Astrocyte (in vitro differentiated cells and primary cell): ENCODE measurements around the gene GLS. TPM values are rescaled to one million over a fixed set of nuclear protein-coding genes. Genes with fewer than 3 reads are reported as not detected.

Experiments used
- DNase-seq: peaks from one replicate; pipeline ENCODE4 v3.0.0-alpha.2; 2010; ENCODE audit warnings: low read depth
- FAIRE-seq: peaks from 2 replicates; lab custom pipeline; 2011; peaks lifted over from hg19 to GRCh38; lab: Jason Lieb, UNC
- H2AFZ ChIP-seq: 2 replicates; pipeline ENCODE4 v1.6.0; 2012; ENCODE audit warnings: low read depth, low read length, inconsistent platforms
- H3K27ac ChIP-seq: 2 replicates; pipeline ENCODE4 v1.5.1; 2011; ENCODE audit warnings: low read depth, low read length, inconsistent platforms
- H3K27me3 ChIP-seq: 2 replicates; pipeline ENCODE4 v1.6.0; 2011; ENCODE audit warnings: low read length, inconsistent platforms; ENCODE audit not compliant: insufficient read depth
- H3K36me3 ChIP-seq: 2 replicates; pipeline ENCODE4 v1.5.1; 2011; ENCODE audit warnings: low read length, inconsistent platforms; ENCODE audit not compliant: insufficient read depth
- H3K4me1 ChIP-seq: 2 replicates; pipeline ENCODE4 v1.5.1; 2011; ENCODE audit warnings: low read length, inconsistent platforms; ENCODE audit not compliant: insufficient read depth
- H3K4me2 ChIP-seq: 2 replicates; pipeline ENCODE4 v1.6.0; 2012; ENCODE audit warnings: low read length, inconsistent platforms
- H3K4me3 ChIP-seq: 2 replicates; pipeline ENCODE4 v1.5.1; 2011; ENCODE audit warnings: low read depth, mild to moderate bottlenecking, low read length, inconsistent platforms; ENCODE audit not compliant: insufficient read depth
- H3K79me2 ChIP-seq: 2 replicates; pipeline ENCODE4 v1.6.0; 2012; ENCODE audit warnings: mild to moderate bottlenecking, low read length, inconsistent platforms; ENCODE audit not compliant: insufficient read depth
- H3K9ac ChIP-seq: 2 replicates; pipeline ENCODE4 v1.6.0; 2012; ENCODE audit warnings: mild to moderate bottlenecking, low read length, inconsistent platforms
- H3K9me3 ChIP-seq: 2 replicates; pipeline ENCODE4 v1.5.1; 2012; ENCODE audit warnings: low read depth, mild to moderate bottlenecking, low read length, inconsistent platforms; ENCODE audit not compliant: insufficient read depth
- H4K20me1 ChIP-seq: 2 replicates; pipeline ENCODE4 v1.6.0; 2012; ENCODE audit warnings: low read length, inconsistent platforms; ENCODE audit not compliant: insufficient read depth
- H3K27ac Mint-ChIP-seq: one replicate; pipeline ENCODE4 v1.8.0; 2021; ENCODE audit warnings: mild to moderate bottlenecking, mixed read lengths; ENCODE audit not compliant: unreplicated experiment
- H3K27me3 Mint-ChIP-seq: one replicate; pipeline ENCODE4 v1.8.0; 2021; ENCODE audit warnings: low read depth, mixed read lengths; ENCODE audit not compliant: unreplicated experiment
- H3K36me3 Mint-ChIP-seq: one replicate; pipeline ENCODE4 v1.8.0; 2021; ENCODE audit warnings: low read depth, mixed read lengths; ENCODE audit not compliant: unreplicated experiment
- H3K4me1 Mint-ChIP-seq: one replicate; pipeline ENCODE4 v1.8.0; 2021; ENCODE audit warnings: low read depth, mixed read lengths; ENCODE audit not compliant: unreplicated experiment
- H3K4me3 Mint-ChIP-seq: one replicate; pipeline ENCODE4 v1.8.0; 2021; ENCODE audit warnings: mild to moderate bottlenecking, moderate library complexity, mixed read lengths; ENCODE audit not compliant: unreplicated experiment
- H3K9me3 Mint-ChIP-seq: one replicate; pipeline ENCODE4 v1.8.0; 2021; ENCODE audit warnings: mild to moderate bottlenecking, mixed read lengths; ENCODE audit not compliant: unreplicated experiment
- EZH2 ChIP-seq: IDR thresholded peaks from 2 replicates; pipeline ENCODE4 v1.6.1; 2012; ENCODE audit warnings: mild to moderate bottlenecking, low read length, inconsistent platforms; ENCODE audit not compliant: insufficient read depth
- total RNA-seq: library from RNA; stranded (reverse); gene quantifications from 2 replicates; pipeline ENCODE4 v1.2.1, GENCODE V29; 2021
- TF ChIP-seq, protein P1 (sequence below): IDR thresholded peaks from 2 replicates; pipeline ENCODE4 v1.5.1; 2011; ENCODE audit warnings: low read depth, mild to moderate bottlenecking, inconsistent platforms, low read length, moderate library complexity; ENCODE audit not compliant: insufficient read depth

Gene GLS
- total RNA-seq, 1 donor from 2014 or later: 189 TPM

DNA sequence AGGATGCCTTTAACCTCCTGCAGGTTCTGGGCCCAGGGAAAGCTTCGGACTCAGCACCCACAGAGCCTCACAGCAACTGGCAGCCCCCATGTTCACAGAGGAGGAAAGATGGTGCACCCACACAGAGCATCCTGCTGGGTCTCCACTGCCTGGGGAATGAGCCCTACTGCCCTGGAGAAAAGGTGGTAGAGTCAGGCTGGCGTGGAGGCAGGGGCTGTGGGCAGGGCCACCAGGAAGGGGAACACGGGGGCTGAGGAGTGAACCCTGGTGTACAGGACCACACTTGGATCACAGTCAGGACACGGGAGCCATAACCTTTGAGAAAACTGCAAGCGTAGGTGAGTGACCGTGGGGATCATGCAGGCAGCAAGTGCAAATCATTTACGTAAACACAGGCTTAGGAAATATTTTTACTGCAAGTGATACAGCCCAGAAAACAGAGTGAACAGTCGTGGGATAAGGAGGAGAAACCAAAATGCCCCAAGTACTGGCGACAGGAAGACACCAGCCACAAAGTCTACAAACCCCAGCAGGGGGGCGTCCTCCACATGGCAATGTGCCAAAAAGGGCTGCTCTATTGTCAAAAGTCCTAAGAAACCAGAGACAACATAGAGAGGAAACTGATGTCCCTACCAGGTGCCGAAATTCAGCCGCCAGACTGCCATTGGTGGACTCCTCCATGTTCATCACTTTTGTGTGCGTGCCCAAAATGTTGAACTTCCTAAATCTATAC lies 105.8 kb downstream of the GLS start:
- H3K36me3 ChIP-seq: peaks cover 70% of the 10 kb centered on the region
- FAIRE-seq: no peak

GRCh38 chr2:190987116-190987515 lies 106.5 kb downstream of the GLS start:
- H3K36me3 ChIP-seq: peaks cover 67% of the 10 kb centered on the region
- H3K36me3 Mint-ChIP-seq: peaks cover 46% of the 10 kb centered on the region

More for the DNA sequence above, 105.8 kb downstream of the GLS start:
- Mint-ChIP-seq H3K27me3 (no peaks in the 10 kb centered on the region), H3K4me1 (peaks cover 33% of the 10 kb centered on the region), H3K9me3 (no peaks in the 10 kb centered on the region), H3K36me3 (peaks cover 49% of the 10 kb centered on the region), H3K4me3 (no peak overlapping the region), H3K27ac (no peak overlapping the region)
- Histone ChIP-seq H2AFZ (no peak overlapping the region), H3K27me3 (no peaks in the 10 kb centered on the region), H3K9me3 (no peaks in the 10 kb centered on the region), H4K20me1 (peaks cover 3% of the 10 kb centered on the region), H3K4me2 (no peak overlapping the region), H3K4me3 (no peak overlapping the region), H3K4me1 (peaks cover 12% of the 10 kb centered on the region), H3K79me2 (no peaks in the 10 kb centered on the region), H3K27ac (no peak overlapping the region), H3K9ac (no peak overlapping the region)
- no peak for DNase-seq
- TF ChIP-seq, protein P1, sequence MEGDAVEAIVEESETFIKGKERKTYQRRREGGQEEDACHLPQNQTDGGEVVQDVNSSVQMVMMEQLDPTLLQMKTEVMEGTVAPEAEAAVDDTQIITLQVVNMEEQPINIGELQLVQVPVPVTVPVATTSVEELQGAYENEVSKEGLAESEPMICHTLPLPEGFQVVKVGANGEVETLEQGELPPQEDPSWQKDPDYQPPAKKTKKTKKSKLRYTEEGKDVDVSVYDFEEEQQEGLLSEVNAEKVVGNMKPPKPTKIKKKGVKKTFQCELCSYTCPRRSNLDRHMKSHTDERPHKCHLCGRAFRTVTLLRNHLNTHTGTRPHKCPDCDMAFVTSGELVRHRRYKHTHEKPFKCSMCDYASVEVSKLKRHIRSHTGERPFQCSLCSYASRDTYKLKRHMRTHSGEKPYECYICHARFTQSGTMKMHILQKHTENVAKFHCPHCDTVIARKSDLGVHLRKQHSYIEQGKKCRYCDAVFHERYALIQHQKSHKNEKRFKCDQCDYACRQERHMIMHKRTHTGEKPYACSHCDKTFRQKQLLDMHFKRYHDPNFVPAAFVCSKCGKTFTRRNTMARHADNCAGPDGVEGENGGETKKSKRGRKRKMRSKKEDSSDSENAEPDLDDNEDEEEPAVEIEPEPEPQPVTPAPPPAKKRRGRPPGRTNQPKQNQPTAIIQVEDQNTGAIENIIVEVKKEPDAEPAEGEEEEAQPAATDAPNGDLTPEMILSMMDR: no peak
- TF ChIP-seq EZH2: no peak

More at GRCh38 chr2:190987116-190987515, 106.5 kb downstream of the GLS start:
- Histone ChIP-seq H3K9ac (no peak overlapping the region), H3K9me3 (no peaks in the 10 kb centered on the region), H3K27ac (no peak overlapping the region), H3K4me1 (peaks cover 12% of the 10 kb centered on the region), H4K20me1 (peaks cover 3% of the 10 kb centered on the region), H3K4me2 (no peak overlapping the region), H3K27me3 (no peaks in the 10 kb centered on the region), H3K4me3 (no peak overlapping the region), H2AFZ (no peak overlapping the region), H3K79me2 (no peaks in the 10 kb centered on the region)
- Mint-ChIP-seq H3K9me3 (no peaks in the 10 kb centered on the region), H3K27ac (no peak overlapping the region), H3K27me3 (no peaks in the 10 kb centered on the region), H3K4me1 (peaks cover 31% of the 10 kb centered on the region), H3K4me3 (no peak overlapping the region)
- no peak for FAIRE-seq
- TF ChIP-seq, protein P1: no peak
- TF ChIP-seq EZH2: no peak
- no peak for DNase-seq
